Measurements from ENCODE around the gene COTL1. TPM values are rescaled to one million over a fixed set of nuclear protein-coding genes. Genes with fewer than 3 reads are reported as not detected.

Gene COTL1
- total and polyA plus RNA-seq, 9 of the 15 experiments (the other 6 are each of a cell fraction or from before 2014, with no cell fraction given), result 27.7 to 185 (median 72.5) TPM

GRCh38 chr16:84538222-84538840, 79.5 kb downstream of the COTL1 start (continued):
- TF ChIP-seq EZH2 (IDR thresholded peaks at IDR 0.05; ENCODE audit: borderline replicate concordance, low read depth, low read length) (no peak), GTF2A2 (tag; IDR thresholded peaks at IDR 0.05) (no peak), ZNF408 (CRISPR knock-in tag; IDR thresholded peaks at IDR 0.05; ENCODE audit: low read depth) (no peak), NEUROD1 (IDR thresholded peaks at IDR 0.05; ENCODE audit: borderline replicate concordance, low read depth, low read length, partially characterized antibody) (no peak), TOE1 (IDR thresholded peaks at IDR 0.05; ENCODE audit: borderline replicate concordance) (no peak), TOE1 (CRISPR knock-in tag; IDR thresholded peaks at IDR 0.05; ENCODE audit: borderline replicate concordance, low read depth) (no peak), RREB1 (CRISPR knock-in tag; IDR thresholded peaks at IDR 0.05) (no peak), NCOA4 (IDR thresholded peaks at IDR 0.05; ENCODE audit: partially characterized antibody) (no peak), ZBTB2 (IDR thresholded peaks at IDR 0.05) (no peak), MTF1 (CRISPR knock-in tag; IDR thresholded peaks at IDR 0.05; ENCODE audit: borderline replicate concordance) (no peak), KLF16 (IDR thresholded peaks at IDR 0.05) (no peak), ZNF764 (CRISPR knock-in tag; IDR thresholded peaks at IDR 0.05; ENCODE audit: low read depth) (no peak), HMGXB4 (CRISPR knock-in tag; IDR thresholded peaks at IDR 0.05) (0 out of 2 replicates have a peak, but pooled peaks have one; percentile 48), YY1 (IDR thresholded peaks at IDR 0.05; ENCODE audit: borderline replicate concordance in 1 of 3, control insufficient read depth in 1 of 3, extremely low read depth in 1 of 3, insufficient read depth in 3 of 3, insufficient read length in 1 of 3, insufficient replicate concordance in 2 of 3, low read depth in 1 of 3, low read length in 2 of 3) (peak in 1 of 3 experiments; percentile 81), C11orf30 (IDR thresholded peaks at IDR 0.05; ENCODE audit: low read depth) (no peak), E2F6 (IDR thresholded peaks at IDR 0.05; ENCODE audit: borderline replicate concordance in 1 of 2, extremely low read depth in 1 of 2, insufficient read depth in 1 of 2, insufficient read length in 1 of 2, low read depth in 1 of 2, low read length in 1 of 2, poor library complexity in 1 of 2, severe bottlenecking in 1 of 2) (peak in 1 of 2 experiments; percentile 11)

Data from K562 (cell line).